DND-41 (cell line): Measurements from ENCODE around the gene SIDT1.

Experiments
- ATAC-seq: fragments of 200-7000 bp; cut with Tn5 transposase; 3 replicates; pipeline ENCODE4 v1.9.1; 2021; ENCODE audit warnings: low read depth; ENCODE audit not compliant: insufficient read depth
- DNase-seq: peaks from one replicate; pipeline ENCODE4 v3.0.0-alpha.2; 2020
- H2AFZ ChIP-seq: 2 replicates; pipeline ENCODE4 v1.6.0; 2012; ENCODE audit warnings: low read depth, low read length
- H3K27ac ChIP-seq: 2 replicates; pipeline ENCODE4 v1.5.1; 2012; ENCODE audit warnings: low read length, inconsistent platforms
- H3K27me3 ChIP-seq: fragments of 200-600 bp; sonication (generic); 2 replicates; pipeline ENCODE4 v1.6.0; 2012; ENCODE audit warnings: low read length, mild to moderate bottlenecking, inconsistent platforms; ENCODE audit not compliant: insufficient read depth, poor library complexity
- H3K36me3 ChIP-seq: 2 replicates; pipeline ENCODE4 v1.5.1; 2012; ENCODE audit warnings: low read length, inconsistent platforms; ENCODE audit not compliant: insufficient read depth
- H3K4me1 ChIP-seq: 2 replicates; pipeline ENCODE4 v1.5.1; 2012; ENCODE audit warnings: mild to moderate bottlenecking, low read length; ENCODE audit not compliant: insufficient read depth
- H3K4me2 ChIP-seq: 2 replicates; pipeline ENCODE4 v1.6.0; 2012; ENCODE audit warnings: mild to moderate bottlenecking, moderate library complexity, low read length, inconsistent platforms; ENCODE audit not compliant: insufficient read depth
- H3K4me3 ChIP-seq, 2 experiments: fragments of 200-600 bp in 1 of 2; shearing (Covaris generic) in 1 of 2; 2 replicates each; pipeline ENCODE4 v1.5.1; 2012 to 2016; ENCODE audit warnings: inconsistent platforms in 2 of 2, low read length in 2 of 2, mild to moderate bottlenecking in 2 of 2, low read depth in 1 of 2, moderate library complexity in 1 of 2
- H3K79me2 ChIP-seq: 2 replicates; pipeline ENCODE4 v1.6.0; 2012; ENCODE audit warnings: low read length, inconsistent platforms; ENCODE audit not compliant: insufficient read depth
- H3K9ac ChIP-seq: 2 replicates; pipeline ENCODE4 v1.6.0; 2012; ENCODE audit warnings: low read depth, mild to moderate bottlenecking, inconsistent platforms, low read length, moderate library complexity
- H3K9me3 ChIP-seq: 2 replicates; pipeline ENCODE4 v1.5.1; 2012; ENCODE audit warnings: low read length, moderate library complexity, mild to moderate bottlenecking, inconsistent platforms; ENCODE audit not compliant: insufficient read depth, severe bottlenecking
- H4K20me1 ChIP-seq: 2 replicates; pipeline ENCODE4 v1.6.0; 2012; ENCODE audit warnings: low read length; ENCODE audit not compliant: insufficient read depth
- EZH2 ChIP-seq: IDR thresholded peaks from 3 replicates; pipeline ENCODE4 v1.6.1; 2012; ENCODE audit warnings: borderline replicate concordance, low read depth, mild to moderate bottlenecking, moderate library complexity, low read length, inconsistent platforms; ENCODE audit not compliant: severe bottlenecking
- TF ChIP-seq, protein P1 (sequence below): IDR thresholded peaks from 2 replicates; pipeline ENCODE4 v1.5.1; 2012; ENCODE audit warnings: borderline replicate concordance, low read length, moderate library complexity, mild to moderate bottlenecking; ENCODE audit not compliant: poor library complexity, severe bottlenecking; ENCODE audit errors: extremely low read depth

Gene SIDT1

DNA sequence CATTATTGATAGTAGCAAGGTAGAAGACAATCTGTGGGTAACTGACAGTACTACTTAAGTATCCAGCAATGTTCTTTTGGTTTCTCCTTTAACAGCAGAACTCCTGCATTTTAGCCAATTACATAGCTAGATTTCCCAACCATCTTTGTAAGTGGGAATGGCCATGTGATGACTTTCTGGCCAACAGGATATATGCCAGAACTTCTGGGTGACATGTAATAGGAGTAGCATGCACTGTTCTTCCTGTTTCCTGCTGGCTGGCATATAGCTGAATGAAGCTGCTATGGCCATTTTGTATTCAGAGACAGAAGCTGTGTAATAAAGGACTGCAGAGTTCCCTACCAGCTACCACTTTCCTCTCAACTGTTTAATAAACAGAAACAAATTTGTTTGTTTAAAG lies 35.4 kb upstream of the SIDT1 start:
- peaks cover 44% of the 10 kb centered on the region; the same call in 1 of the 2 replicates for H3K36me3 ChIP-seq
- H4K20me1 ChIP-seq: no peaks in the 10 kb centered on the region
- no peaks in the 10 kb centered on the region for H3K4me1 ChIP-seq
- TF ChIP-seq, protein P1, sequence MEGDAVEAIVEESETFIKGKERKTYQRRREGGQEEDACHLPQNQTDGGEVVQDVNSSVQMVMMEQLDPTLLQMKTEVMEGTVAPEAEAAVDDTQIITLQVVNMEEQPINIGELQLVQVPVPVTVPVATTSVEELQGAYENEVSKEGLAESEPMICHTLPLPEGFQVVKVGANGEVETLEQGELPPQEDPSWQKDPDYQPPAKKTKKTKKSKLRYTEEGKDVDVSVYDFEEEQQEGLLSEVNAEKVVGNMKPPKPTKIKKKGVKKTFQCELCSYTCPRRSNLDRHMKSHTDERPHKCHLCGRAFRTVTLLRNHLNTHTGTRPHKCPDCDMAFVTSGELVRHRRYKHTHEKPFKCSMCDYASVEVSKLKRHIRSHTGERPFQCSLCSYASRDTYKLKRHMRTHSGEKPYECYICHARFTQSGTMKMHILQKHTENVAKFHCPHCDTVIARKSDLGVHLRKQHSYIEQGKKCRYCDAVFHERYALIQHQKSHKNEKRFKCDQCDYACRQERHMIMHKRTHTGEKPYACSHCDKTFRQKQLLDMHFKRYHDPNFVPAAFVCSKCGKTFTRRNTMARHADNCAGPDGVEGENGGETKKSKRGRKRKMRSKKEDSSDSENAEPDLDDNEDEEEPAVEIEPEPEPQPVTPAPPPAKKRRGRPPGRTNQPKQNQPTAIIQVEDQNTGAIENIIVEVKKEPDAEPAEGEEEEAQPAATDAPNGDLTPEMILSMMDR: no peak
- no peak for TF ChIP-seq EZH2
- DNase-seq: no peak
- no peaks in the 10 kb centered on the region for H3K79me2 ChIP-seq
- H3K27me3 ChIP-seq: no peaks in the 10 kb centered on the region
- H3K4me2 ChIP-seq: no peak overlapping the region
- no peak overlapping the region for H3K27ac ChIP-seq
- ATAC-seq: no peak
- H2AFZ ChIP-seq: no peak overlapping the region
- H3K9ac ChIP-seq: no peak overlapping the region
- H3K9me3 ChIP-seq: no peaks in the 10 kb centered on the region
- H3K4me3 ChIP-seq: no peak overlapping the region

DNA sequence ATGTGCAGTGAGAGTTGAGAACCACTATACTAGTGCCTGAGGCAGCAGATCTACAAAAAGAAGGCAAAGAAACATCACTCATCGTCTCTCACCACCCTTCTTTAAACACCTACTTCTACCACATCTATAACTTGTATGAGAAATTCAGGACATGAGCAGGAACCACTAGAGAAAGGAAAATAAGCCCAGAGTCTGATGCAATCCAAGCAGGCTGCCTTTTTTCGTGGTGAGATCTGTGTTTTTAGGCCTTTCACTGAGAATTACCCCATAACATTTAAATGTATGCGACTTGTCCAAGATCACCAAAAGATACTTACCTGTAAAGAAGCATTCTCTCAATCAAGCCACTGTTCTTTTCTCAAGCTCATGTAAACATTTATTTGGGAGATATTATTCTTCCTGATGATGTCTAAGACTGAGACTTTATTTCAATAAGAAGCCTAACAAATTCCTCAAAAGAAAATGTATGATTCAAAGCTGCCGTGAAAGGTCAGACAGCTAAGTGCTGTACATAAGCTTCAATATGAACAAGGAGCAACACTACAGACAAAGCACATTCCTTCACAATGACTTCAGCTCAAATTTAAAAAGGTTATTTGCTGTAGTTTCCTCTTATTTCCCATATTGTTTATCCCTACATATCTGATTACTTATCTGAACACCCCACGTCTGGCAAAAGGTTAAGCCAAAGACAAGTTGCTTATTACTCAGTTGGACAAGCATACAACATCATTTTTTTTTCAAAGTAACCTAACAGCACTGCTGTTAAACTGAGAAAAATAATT lies 33.9 kb upstream of the SIDT1 start:
- ATAC-seq (no peak), DNase-seq (no peak)
- TF ChIP-seq, protein P1: no peak
- TF ChIP-seq EZH2: no peak
- H3K4me3 ChIP-seq: no peak overlapping the region
- H3K27ac ChIP-seq: no peak overlapping the region
- H3K4me1 ChIP-seq: no peaks in the 10 kb centered on the region
- H3K27me3 ChIP-seq: no peaks in the 10 kb centered on the region
- no peaks in the 10 kb centered on the region for H4K20me1 ChIP-seq
- no peak overlapping the region for H3K9ac ChIP-seq
- no peak overlapping the region for H2AFZ ChIP-seq
- H3K79me2 ChIP-seq: no peaks in the 10 kb centered on the region
- no peaks in the 10 kb centered on the region for H3K9me3 ChIP-seq
- H3K36me3 ChIP-seq: peaks cover 38% of the 10 kb centered on the region; the same call in 1 of the 2 replicates
- H3K4me2 ChIP-seq: no peak overlapping the region

DNA sequence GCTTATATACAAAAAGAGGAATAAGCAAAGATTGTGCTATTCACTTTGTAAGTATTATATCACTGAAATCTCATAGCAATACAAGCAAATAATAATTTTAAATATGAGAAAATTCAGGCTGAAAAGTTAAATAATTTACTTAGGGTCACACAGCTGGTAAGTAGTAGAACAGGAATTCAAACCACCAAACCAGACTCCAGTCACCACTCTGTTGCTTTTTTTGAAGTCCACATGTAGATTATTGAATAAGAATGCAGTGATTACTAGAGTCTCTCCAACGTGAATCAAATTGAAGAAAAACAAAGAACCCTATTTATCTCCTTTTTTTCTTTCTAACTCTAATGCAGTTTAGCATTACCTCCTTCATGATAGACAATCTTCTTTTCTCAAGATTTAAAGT lies 33.3 kb upstream of the SIDT1 start:
- no peaks in the 10 kb centered on the region for H3K9me3 ChIP-seq
- TF ChIP-seq, protein P1: no peak
- TF ChIP-seq EZH2: no peak
- H3K27ac ChIP-seq: no peak overlapping the region
- peaks cover 43% of the 10 kb centered on the region; the same call in 1 of the 2 replicates for H3K36me3 ChIP-seq
- H3K79me2 ChIP-seq: no peaks in the 10 kb centered on the region
- no peak overlapping the region for H3K4me3 ChIP-seq
- no peaks in the 10 kb centered on the region for H4K20me1 ChIP-seq
- H3K4me1 ChIP-seq: no peaks in the 10 kb centered on the region
- H3K4me2 ChIP-seq: no peak overlapping the region
- H2AFZ ChIP-seq: no peak overlapping the region
- no peaks in the 10 kb centered on the region for H3K27me3 ChIP-seq
- DNase-seq (no peak), ATAC-seq (no peak)
- no peak overlapping the region for H3K9ac ChIP-seq
